Measurements from ENCODE around the gene ZBTB47.
A peak's percentile ranks its signal among the peaks of the same experiment; 100 is the strongest.

ZBTB47 gene

GRCh38 chr3:42681361-42682038, 28.0 kb downstream of the ZBTB47 start:
- Histone ChIP-seq H3K27ac (ENCODE audit: poor library complexity, severe bottlenecking) (no peak overlapping the region), H3K4me1 (ENCODE audit: insufficient read depth, poor library complexity, severe bottlenecking) (peaks cover 4% of the 10 kb centered on the region), H3K36me3 (ENCODE audit: low read depth) (no peaks in the 10 kb centered on the region), H3K9me3 (ENCODE audit: severe bottlenecking) (no peaks in the 10 kb centered on the region), H3K27me3 (ENCODE audit: insufficient read depth, poor library complexity, severe bottlenecking) (peaks cover 15% of the 10 kb centered on the region), H3K4me3 (ENCODE audit: severe bottlenecking) (no peak overlapping the region)
- DNase-seq (ENCODE audit: low spot score): no peak
- ATAC-seq (ENCODE audit: low read depth): no peak
- TF ChIP-seq, protein P1, sequence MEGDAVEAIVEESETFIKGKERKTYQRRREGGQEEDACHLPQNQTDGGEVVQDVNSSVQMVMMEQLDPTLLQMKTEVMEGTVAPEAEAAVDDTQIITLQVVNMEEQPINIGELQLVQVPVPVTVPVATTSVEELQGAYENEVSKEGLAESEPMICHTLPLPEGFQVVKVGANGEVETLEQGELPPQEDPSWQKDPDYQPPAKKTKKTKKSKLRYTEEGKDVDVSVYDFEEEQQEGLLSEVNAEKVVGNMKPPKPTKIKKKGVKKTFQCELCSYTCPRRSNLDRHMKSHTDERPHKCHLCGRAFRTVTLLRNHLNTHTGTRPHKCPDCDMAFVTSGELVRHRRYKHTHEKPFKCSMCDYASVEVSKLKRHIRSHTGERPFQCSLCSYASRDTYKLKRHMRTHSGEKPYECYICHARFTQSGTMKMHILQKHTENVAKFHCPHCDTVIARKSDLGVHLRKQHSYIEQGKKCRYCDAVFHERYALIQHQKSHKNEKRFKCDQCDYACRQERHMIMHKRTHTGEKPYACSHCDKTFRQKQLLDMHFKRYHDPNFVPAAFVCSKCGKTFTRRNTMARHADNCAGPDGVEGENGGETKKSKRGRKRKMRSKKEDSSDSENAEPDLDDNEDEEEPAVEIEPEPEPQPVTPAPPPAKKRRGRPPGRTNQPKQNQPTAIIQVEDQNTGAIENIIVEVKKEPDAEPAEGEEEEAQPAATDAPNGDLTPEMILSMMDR (IDR thresholded peaks at IDR 0.05; ENCODE audit: poor library complexity, severe bottlenecking): no peak

- Histone ChIP-seq H3K36me3 (ENCODE audit: low read depth) (no peaks in the 10 kb centered on the region), H3K4me3 (ENCODE audit: severe bottlenecking) (no peak overlapping the region), H3K27ac (ENCODE audit: poor library complexity, severe bottlenecking) (no peak overlapping the region), H3K4me1 (ENCODE audit: insufficient read depth, poor library complexity, severe bottlenecking) (peaks cover 4% of the 10 kb centered on the region), H3K9me3 (ENCODE audit: severe bottlenecking) (no peaks in the 10 kb centered on the region), H3K27me3 (ENCODE audit: insufficient read depth, poor library complexity, severe bottlenecking) (peaks cover 19% of the 10 kb centered on the region)
- TF ChIP-seq, protein P1 (IDR thresholded peaks at IDR 0.05; ENCODE audit: poor library complexity, severe bottlenecking): no peak
- DNase-seq (ENCODE audit: low spot score) (peak; percentile 18), ATAC-seq (ENCODE audit: low read depth) (no peak)
Observed at GRCh38 chr3:42682301-42683070, 29.0 kb downstream of the ZBTB47 start.

DNA sequence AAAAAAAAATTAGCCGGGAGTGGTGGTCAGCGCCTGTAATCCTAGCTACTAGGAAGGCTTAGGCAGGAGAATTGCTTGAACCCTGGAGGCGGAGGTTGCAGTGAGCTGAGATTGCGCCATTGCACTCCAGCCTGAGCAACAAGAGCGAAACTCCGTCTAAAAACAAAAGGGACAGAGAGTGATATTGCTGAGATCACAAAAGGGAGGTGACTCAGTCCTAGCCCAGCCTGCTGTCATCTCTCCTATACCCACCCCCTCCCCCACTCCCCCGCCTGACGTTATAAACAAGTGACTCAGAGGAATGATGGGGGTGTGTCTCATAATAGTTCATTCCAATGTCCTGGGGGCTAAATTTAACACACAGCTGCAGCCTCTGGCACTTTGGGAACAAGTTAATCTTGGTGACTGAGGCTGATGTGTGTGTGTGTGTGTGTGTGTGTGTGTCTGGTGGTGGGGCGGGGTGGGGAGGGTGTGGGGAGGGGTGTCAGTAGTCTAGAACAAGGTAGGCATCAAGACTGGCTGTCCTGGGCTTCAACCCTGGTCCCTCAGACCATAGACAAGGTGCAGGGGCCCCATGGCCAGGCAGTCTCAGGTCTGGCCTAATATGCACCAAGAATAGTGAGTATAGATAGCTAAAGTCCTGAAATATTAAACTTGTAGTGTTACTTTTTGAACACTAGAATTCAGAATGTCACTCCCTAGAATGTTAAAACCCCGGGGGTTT, 30.5 kb downstream of the ZBTB47 start:
- H3K36me3 ChIP-seq (ENCODE audit: low read depth): no peaks in the 10 kb centered on the region
- H3K4me3 ChIP-seq (ENCODE audit: severe bottlenecking): no peak overlapping the region
- no peaks in the 10 kb centered on the region for H3K9me3 ChIP-seq (ENCODE audit: severe bottlenecking)
- peaks cover 4% of the 10 kb centered on the region for H3K4me1 ChIP-seq (ENCODE audit: insufficient read depth, poor library complexity, severe bottlenecking)
- TF ChIP-seq, protein P1 (IDR thresholded peaks at IDR 0.05; ENCODE audit: poor library complexity, severe bottlenecking): no peak
- DNase-seq (ENCODE audit: low spot score) (peak; percentile 88), ATAC-seq (ENCODE audit: low read depth) (peak; percentile 91)
- peaks cover 19% of the 10 kb centered on the region for H3K27me3 ChIP-seq (ENCODE audit: insufficient read depth, poor library complexity, severe bottlenecking)
- no peak overlapping the region for H3K27ac ChIP-seq (ENCODE audit: poor library complexity, severe bottlenecking)

GRCh38 chr3:42684632-42685362, 31.3 kb downstream of the ZBTB47 start:
- Histone ChIP-seq H3K9me3 (ENCODE audit: severe bottlenecking) (no peaks in the 10 kb centered on the region), H3K4me1 (ENCODE audit: insufficient read depth, poor library complexity, severe bottlenecking) (peaks cover 4% of the 10 kb centered on the region), H3K27me3 (ENCODE audit: insufficient read depth, poor library complexity, severe bottlenecking) (peaks cover 19% of the 10 kb centered on the region), H3K36me3 (ENCODE audit: low read depth) (no peaks in the 10 kb centered on the region), H3K27ac (ENCODE audit: poor library complexity, severe bottlenecking) (no peak overlapping the region), H3K4me3 (ENCODE audit: severe bottlenecking) (no peak overlapping the region)
- DNase-seq (ENCODE audit: low spot score) (no peak), ATAC-seq (ENCODE audit: low read depth) (no peak)
- TF ChIP-seq, protein P1 (IDR thresholded peaks at IDR 0.05; ENCODE audit: poor library complexity, severe bottlenecking): no peak
